Gastroesophageal sphincter (tissue), 3 donors: Measurements from ENCODE around the gene PIK3CD.

Experiments used
- CTCF ChIP-seq, 4 experiments: fragments of 200-600 bp in 2 of 4; fragments of 450-650 bp in 2 of 4; sonication (generic) in 1 of 4; IDR thresholded peaks; one replicate each; pipeline ENCODE4 v1.5.1; 2017 to 2019; ENCODE audit warnings: antibody characterized with exemption in 4 of 4, mild to moderate bottlenecking in 2 of 4, moderate library complexity in 2 of 4
- EP300 ChIP-seq: sonication (generic); formaldehyde crosslinking; IDR thresholded peaks from one replicate; pipeline ENCODE4 v1.6.1; 2017; ENCODE audit warnings: antibody characterized with exemption, mild to moderate bottlenecking

GRCh38 chr1:9651565-9652378 is at the start of gene PIK3CD:
- TF ChIP-seq CTCF (IDR thresholded peaks at IDR 0.05) (no peak), EP300 (no peak)
